ENCODE results near the gene POFUT2.

POFUT2 gene

DNA sequence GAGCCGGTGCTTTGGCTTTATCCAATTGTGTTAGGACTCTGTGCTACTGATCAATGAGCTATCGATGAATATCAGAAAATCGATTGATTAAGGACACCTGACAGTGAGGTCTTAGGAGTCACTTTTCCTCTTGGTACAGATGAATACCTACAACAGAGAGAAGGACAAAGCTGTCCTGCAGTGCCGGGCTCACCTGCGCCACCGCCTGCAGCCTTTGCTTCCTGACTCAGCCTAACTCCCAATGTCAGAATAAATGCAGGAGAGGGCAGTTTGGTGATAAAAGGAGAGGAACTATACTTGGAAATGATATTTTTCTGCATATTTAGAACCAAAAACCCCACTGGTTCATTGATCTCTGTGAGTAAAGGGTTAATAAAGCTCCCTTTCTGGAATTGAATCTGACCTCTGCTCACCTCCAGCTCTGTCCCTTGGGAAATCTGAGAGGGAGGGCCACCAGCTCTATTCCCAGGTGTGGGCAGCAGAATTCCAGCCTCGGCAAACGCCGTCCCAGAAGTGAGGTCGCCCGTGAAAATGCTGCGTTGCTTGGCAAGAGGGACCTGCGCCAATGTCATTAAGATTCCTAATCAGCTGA lies 39.3 kb downstream of the POFUT2 start:
- no peak for DNase-seq (ENCODE audit: low spot score)

DNA sequence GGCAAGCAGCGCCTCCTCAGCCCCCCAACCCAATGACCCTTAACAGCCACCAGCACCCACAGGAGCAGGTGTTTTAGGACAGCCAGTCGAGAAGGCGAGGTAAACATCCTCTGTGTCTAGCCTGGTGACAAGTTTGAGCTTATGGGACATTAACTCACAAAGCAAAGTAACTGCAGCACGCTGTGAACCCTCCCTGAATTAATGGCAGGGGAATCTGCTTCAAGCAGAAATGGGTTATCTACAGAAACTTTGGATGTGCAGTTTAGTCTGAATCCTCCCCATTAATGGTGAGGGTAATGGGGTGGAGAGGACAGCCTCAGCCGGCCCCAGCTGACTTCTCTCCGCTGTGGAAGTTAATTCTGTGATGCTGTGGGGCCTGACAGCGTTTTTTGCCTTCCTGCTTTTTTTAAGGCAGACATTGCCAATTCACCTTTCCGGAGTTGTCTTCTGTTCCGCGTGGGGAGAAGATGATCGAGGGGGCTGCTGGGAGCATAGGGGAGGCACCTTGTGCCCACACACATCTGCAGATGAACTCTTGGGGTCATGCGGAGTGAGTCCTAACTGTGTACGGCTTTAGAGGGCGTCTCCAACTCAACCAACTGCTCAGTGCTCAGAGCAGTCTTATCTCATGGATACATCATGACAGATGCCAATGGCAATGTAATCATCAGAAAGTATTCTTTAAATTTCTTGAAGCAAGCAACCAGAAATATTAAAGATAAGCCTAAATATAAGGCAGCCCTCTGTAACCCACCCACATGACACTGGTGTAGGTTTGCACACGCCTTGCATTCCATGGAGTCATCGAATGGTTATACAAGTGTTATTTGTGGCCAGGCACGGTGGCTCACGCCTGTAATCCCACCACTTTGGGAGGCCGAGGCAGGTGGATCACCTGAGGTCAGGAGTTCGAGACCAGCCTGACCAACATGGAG lies 41.0 kb downstream of the POFUT2 start:
- DNase-seq (ENCODE audit: low spot score) = no peak

DNA sequence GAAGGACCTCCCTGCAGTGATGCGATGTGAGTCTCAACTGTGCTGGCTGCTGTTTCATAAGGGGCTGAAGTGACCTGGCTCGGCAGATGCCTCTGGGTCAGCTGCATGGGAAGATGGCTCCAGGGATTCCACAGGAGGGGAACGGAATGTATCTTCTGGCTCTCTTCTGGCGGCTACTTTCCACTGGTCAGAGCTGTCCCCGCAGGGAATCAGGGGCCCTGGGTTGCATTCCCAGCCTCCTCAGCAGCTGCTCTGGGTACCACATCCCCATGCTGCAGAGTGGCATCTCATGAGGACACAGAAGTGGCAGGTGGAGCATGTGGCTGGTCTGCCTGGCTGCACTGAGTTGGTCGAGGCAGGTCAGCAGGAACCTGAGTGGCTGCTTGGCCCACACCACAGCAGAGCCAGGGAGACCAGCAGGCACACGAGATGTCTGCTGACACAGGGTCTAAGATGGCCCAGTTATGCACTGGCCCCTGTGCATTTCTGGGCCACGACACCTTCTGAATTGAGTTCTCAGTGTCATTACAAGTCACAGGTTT lies 42.8 kb downstream of the POFUT2 start:
- no peak for DNase-seq (ENCODE audit: low spot score)

GRCh38 chr21:45243603-45244002 lies 44.1 kb downstream of the POFUT2 start:
- DNase-seq (ENCODE audit: low spot score) = no peak

- no peak for DNase-seq (ENCODE audit: low spot score)
Observed at GRCh38 chr21:45241357-45241756, 46.3 kb downstream of the POFUT2 start.

DNA sequence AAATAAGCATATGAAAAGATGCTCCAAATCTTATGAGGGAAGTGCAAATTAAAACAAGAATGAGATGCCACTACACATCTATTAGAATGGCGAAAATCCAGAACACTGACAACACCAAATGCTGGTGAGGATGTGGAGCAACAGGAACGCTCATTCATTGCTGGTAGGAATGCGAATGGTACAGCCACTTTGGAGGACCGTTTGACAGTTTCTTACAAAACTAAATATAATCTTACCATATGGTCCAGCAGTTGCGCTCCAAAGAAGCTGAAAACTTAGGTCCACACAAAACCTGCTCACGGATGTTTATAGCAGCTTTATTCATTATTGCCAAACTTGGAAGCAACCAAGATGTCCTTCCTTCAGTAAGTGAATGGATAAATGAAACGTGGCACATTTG lies 50.3 kb downstream of the POFUT2 start:
- DNase-seq (ENCODE audit: low spot score) = no peak

- DNase-seq (ENCODE audit: low spot score) = no peak
Observed at GRCh38 chr21:45236481-45236880, 51.2 kb downstream of the POFUT2 start.

DNA sequence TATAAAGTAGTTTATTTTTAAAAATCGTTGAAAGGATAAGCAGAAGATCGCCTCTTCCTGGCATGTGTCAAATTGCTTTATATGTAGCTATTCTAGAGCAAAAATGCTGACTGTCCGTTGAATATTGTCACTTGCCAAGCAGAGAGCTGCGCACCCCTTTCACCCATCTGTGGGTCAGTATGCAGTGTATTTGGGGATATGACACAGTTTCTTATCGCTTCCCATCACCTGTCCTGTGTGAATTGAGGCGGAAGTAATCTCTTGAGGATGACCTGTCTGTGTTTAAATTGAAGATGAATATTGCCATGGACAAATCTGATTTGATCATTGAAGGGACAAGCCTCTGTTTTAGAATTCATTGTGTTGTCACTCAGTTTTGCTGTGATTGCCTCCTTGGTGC lies 52.2 kb downstream of the POFUT2 start:
- no peak for DNase-seq (ENCODE audit: low spot score)

DNA sequence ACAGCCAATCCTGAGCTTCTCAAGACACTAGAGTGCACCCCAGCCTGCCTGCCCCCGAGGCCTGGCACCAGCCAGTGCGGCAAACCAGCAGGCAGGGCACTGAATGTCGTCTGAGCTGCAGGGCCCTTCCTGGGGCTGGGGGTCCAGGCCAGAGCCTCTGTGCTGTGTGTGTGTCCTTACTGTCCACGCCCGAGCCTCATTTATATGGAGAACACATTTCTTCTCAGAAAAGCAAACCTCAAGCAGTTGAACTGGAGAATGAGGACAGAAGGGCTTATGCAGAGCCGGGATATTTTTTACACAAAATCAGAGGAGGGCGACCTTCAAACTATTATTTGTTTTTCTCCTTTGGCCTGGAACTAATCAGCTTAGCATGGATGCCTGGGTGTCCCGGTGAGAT lies 52.7 kb downstream of the POFUT2 start:
- DNase-seq (ENCODE audit: low spot score) = no peak

- DNase-seq (ENCODE audit: low spot score) = no peak
Observed at GRCh38 chr21:45234127-45234526, 53.6 kb downstream of the POFUT2 start.

- no peak for DNase-seq (ENCODE audit: low spot score)
Observed at GRCh38 chr21:45231705-45232104, 56.0 kb downstream of the POFUT2 start.

GRCh38 chr21:45228656-45229240 lies 58.9 kb downstream of the POFUT2 start:
- DNase-seq (ENCODE audit: low spot score) = no peak

DNA sequence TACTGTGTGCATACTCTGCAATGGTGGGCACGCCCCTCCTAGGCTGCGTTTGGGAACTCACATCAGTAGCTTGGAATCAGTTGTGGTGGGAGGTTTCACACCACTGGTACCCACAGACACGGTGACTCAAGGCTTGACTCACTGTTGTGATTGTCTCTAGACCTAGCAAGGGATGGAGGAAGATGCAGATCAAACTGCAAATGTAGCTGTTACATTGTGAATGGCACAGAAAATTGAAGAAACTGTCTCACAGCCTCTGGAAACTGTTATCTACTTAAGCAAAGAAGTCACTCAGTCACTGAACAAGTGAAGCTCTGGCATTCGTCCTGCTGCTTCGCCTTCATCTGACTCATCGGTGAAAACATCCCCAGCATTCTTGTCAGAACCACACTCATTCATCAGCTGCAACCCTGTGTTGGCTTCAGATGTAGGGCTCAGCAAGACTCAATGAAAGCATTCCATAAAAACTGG lies 59.5 kb downstream of the POFUT2 start:
- no peak for DNase-seq (ENCODE audit: low spot score)

DNA sequence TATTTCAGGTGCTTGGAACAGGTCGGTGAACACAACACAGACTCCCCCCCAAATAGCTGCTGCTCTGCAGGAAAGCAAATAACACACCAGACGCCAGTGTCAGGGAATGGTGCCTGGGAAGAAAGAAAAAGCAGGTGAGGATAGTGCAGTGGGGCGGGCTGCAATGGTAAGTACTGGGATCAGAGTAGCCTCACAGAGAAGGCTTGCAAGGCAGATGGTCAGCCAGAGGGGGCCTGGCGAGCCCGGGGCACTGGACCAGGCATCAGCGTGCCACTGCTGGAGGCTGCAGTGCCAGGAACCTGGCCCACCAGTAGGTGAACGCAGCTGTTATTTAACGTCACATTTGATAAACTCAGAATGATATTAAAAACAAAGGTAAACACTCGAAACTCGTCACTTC lies 60.0 kb downstream of the POFUT2 start:
- no peak for DNase-seq (ENCODE audit: low spot score)

GRCh38 chr21:45226540-45227326 lies 61.0 kb downstream of the POFUT2 start:
- DNase-seq (ENCODE audit: low spot score) = no peak

DNA sequence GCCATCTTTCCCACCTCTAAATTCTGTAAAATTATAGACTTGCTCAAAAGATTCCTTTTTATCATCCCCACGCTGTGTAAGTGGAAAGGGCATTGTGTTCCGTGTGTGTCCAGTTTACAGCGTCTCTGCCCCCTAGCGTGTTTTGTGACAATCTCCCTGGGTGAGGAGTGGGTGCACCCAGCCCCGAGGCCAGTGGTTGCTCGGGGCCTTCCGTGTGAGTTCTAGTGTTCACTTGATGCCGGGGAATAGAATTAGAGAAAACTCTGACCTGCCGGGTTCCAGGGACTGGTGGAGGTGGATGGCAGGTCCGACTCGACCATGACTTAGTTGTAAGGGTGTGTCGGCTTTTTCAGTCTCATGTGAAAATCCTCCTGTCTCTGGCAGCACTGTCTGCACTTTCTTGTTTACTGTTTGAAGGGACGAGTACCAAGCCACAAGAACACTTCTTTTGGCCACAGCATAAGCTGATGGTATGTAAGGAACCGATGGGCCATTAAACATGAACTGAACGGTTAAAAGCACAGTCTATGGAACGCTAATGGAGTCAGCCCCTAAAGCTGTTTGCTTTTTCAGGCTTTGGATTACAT lies 61.9 kb downstream of the POFUT2 start:
- DNase-seq (ENCODE audit: low spot score) = no peak

DNA sequence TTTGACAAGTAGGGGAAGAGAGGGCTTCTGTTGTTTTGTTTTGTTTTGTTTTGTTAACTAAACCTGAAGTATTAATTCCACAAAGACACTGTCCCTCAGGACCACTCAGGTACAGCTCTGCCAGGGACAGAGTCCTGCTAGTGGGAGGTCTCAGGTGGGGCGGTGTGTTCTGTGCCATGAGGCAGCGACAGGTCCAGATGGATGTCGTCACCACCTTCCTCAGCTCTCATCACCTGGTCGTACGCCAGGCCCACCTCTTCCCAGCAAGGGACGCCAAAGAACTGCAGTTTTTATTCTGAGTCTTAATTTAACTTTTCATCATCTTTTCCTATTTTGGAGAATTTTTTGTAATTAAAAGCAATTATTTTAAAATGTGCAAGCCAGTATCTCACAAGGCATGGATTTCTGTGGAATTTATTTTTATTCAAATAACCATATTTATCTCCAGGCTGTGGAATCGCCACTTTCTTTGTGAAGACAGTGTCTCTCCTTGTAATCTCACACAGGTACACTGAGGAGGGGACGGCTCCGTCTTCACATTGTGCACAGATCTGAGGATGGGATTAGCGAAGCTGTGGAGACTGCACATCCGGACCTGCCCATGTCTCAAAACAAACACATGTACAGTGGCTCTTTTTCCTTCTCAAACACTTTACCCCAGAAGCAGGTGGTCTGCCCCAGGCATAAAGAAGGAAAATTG lies 62.5 kb downstream of the POFUT2 start:
- no peak for DNase-seq (ENCODE audit: low spot score)

DNA sequence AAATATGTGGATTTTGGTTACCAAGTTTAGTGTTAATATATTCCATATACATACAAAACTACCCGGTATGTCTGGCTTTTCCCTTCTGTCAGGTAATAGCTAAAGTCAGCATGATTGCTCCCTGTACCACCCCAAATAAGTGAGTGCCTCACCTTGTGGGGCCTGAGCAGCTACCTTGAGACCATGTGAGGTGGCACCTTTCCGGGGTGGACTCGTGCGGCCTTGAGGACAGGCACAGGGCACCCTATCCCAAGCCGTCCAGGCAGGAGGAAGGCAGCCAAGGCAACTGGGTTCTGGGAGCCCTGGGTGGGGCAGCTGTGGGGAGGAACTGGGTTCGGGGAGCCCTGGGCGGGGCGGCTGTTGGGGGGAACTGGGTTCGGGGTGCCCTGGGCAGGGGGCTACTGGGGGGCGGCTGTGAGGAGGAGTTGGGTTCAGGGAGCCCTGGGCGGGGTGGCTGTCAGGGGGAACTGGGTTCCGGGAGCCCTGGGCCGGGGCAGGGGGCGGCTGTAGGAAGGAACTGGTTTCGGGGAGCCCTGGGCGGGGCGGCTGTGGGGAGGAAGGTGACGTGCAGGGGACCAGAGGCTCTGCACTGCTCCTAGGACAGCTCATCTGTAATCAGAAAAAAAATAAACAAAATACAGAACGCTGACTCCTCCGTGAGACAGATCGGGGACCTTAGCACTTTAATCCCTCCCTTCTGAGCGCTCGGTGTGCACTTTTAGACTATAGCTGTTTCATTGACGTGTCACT lies 63.3 kb downstream of the POFUT2 start:
- DNase-seq (ENCODE audit: low spot score) = no peak

DNA sequence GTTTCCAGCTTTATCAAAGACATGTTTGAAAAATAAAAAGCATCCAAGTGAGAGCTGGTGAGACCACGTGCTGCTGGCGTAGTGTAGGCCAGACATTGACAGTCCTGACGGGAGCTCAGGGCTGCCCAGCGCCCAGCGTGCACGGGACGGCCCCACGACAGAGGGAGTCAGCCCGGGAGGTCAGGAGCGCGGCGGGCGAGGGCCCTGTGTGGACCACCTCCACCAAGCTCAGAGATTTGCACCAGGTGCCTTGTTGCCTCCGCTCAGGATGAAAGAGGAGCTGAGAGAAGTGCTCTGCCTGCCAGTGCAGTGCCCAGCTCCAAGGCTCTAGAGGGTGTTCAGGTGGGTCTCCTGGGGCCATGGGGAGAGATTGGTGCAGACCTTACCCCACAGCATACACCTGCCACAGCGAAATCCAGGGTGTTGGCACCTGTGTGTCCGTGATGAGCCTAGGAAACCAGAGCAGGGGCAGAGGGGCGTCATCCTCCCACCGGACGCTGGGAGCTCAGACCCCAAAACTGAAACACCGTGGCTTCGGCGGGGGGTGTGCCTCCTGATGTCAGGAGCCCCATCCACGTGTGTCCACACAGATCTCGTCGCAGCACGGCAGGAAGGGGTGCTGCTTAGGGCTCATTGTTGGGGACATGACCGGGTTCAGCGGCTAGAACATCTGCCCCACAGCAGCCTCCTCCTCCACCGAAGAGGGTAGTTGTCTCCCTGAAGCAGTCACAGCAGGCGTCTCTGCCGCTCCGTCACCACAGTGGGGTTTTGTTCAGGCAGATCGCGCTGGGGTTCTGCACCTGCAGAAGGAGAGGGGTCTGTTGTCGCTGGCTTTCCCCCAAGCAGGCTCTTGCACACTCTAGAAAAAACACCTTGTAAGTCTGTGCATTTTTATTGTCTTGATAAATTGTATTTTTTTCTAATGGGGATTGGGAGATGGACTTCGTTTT lies 64.2 kb downstream of the POFUT2 start:
- DNase-seq (ENCODE audit: low spot score) = no peak
